Stimulated activated CD4-positive, alpha-beta T cell treated with anti-CD3 and anti-CD28 coated beads, TNF-alpha, amount 100 ng/mL, for 1 hour (primary cell): ENCODE measurements around the gene GET4.

Experiments
- DNase-seq, 3 donors: peaks; one replicate each; pipeline ENCODE4 v3.0.0-alpha.2; 2020; ENCODE audit warnings: low read depth in 3 of 3, low spot score in 1 of 3

GET4 gene

GRCh38 chr7:945147-945555 lies 68.8 kb downstream of the GET4 start:
- DNase-seq = no peak

GRCh38 chr7:945556-946255 lies 69.4 kb downstream of the GET4 start:
- DNase-seq = no peak
